ENCODE results near the gene LPIN1. TPM values are rescaled to one million over a fixed set of nuclear protein-coding genes. Genes with fewer than 3 reads are reported as not detected.

Gene LPIN1
- total and polyA plus RNA-seq, 2 of the 13 experiments (the other 11 are each of a cell fraction or from before 2014, with no cell fraction given), result 9.7 to 19.4 TPM

GRCh38 chr2:11863513-11864328, 117.3 kb downstream of the LPIN1 start (continued):
- TF ChIP-seq ZNF607 (CRISPR knock-in tag; IDR thresholded peaks at IDR 0.05; ENCODE audit: borderline replicate concordance), result no peak
- TF ChIP-seq ZBTB44 (CRISPR knock-in tag; IDR thresholded peaks at IDR 0.05), result no peak
- no peak for TF ChIP-seq NONO (IDR thresholded peaks at IDR 0.05)
- TF ChIP-seq NONO (CRISPR knock-in tag; conservative IDR thresholded peaks at IDR 0.05), result no peak
- no peak for TF ChIP-seq ZNF784 (CRISPR knock-in tag; IDR thresholded peaks at IDR 0.05; ENCODE audit: borderline replicate concordance)
- no peak for TF ChIP-seq PREB (CRISPR knock-in tag; IDR thresholded peaks at IDR 0.05)
- TF ChIP-seq ZBTB43 (CRISPR knock-in tag; conservative IDR thresholded peaks at IDR 0.05), result no peak
- no peak for TF ChIP-seq JUNB (CRISPR knock-in tag; IDR thresholded peaks at IDR 0.05; ENCODE audit: borderline replicate concordance)
- no peak for TF ChIP-seq SMARCE1 (IDR thresholded peaks at IDR 0.05; ENCODE audit: borderline replicate concordance)
- TF ChIP-seq FUBP1 (CRISPR knock-in tag; IDR thresholded peaks at IDR 0.05; ENCODE audit: borderline replicate concordance), result no peak
- TF ChIP-seq ZNF441 (CRISPR knock-in tag; IDR thresholded peaks at IDR 0.05; ENCODE audit: borderline replicate concordance), result no peak
- TF ChIP-seq ZNF34 (CRISPR knock-in tag; IDR thresholded peaks at IDR 0.05; ENCODE audit: borderline replicate concordance), result no peak
- TF ChIP-seq IKZF4 (CRISPR knock-in tag; IDR thresholded peaks at IDR 0.05; ENCODE audit: borderline replicate concordance, low read depth, not compliant biosample characterization), result no peak
- TF ChIP-seq XRCC5 (optimal IDR thresholded peaks at IDR 0.05; ENCODE audit: low read length), result peak; percentile 93
- TF ChIP-seq EHMT2 (IDR thresholded peaks at IDR 0.05; ENCODE audit: borderline replicate concordance, low read depth, low read length), result no peak
- TF ChIP-seq ZSCAN29 (CRISPR knock-in tag; conservative IDR thresholded peaks at IDR 0.05), result 0 out of 2 replicates have a peak, but pooled peaks have one; percentile 40
- TF ChIP-seq ZNF772 (CRISPR knock-in tag; IDR thresholded peaks at IDR 0.05), result no peak
- no peak for TF ChIP-seq ZBTB39 (CRISPR knock-in tag; IDR thresholded peaks at IDR 0.05)
- TF ChIP-seq CENPX (CRISPR knock-in tag; IDR thresholded peaks at IDR 0.05), result no peak
